ENCODE data around the gene FAM200B.
"Not testable (repeated sequence)": the region's sequence is repeated elsewhere in the genome, so short reads cannot be mapped to it uniquely, and the experiment has no call there.

The FAM200B gene

DNA sequence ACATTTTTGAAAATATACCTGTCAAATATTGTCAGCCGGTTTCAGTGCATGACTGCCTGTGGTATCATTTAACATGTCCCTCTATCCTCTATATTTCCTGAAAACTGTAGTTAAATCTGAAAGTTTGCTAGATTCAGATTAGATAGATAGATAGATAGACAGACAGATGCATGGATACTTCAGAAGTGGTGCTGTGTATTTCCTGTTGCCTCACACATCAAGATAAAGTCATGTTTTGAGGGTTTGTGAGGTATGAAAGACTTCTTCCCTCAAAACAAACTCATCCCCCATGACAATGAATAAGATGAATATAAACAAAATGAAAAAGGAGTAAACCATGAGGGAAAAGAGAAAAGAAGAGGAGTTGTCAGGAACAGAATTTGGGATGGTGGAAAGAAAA lies 15.2 kb downstream of the FAM200B start:
- DNase-seq, result no peak

DNA sequence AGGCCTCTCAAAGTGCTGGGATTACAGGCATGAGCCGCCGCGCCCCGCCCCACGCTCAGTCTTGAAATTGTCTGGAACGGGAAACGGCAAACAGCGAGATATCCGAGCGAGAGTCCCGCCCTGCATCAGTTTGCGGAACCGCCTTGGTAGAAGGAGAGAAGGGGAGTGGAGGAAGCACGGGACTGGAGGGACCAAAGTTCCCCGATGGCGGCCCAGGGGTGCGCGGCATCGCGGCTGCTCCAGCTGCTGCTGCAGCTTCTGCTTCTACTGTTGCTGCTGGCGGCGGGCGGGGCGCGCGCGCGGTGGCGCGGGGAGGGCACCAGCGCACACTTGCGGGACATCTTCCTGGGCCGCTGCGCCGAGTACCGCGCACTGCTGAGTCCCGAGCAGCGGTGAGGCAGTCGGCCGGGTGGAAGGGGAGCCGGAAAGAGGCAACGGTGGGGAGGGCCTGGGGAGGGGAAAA lies 21.3 kb downstream of the FAM200B start, which contains the start of gene BST1:
Gene BST1, plus strand, starts transcription at position 125 of the 463 bp plus-strand sequence. Its CDS starts 80 bp downstream, at position 205.
- DNase-seq, result peak; percentile 26

DNA sequence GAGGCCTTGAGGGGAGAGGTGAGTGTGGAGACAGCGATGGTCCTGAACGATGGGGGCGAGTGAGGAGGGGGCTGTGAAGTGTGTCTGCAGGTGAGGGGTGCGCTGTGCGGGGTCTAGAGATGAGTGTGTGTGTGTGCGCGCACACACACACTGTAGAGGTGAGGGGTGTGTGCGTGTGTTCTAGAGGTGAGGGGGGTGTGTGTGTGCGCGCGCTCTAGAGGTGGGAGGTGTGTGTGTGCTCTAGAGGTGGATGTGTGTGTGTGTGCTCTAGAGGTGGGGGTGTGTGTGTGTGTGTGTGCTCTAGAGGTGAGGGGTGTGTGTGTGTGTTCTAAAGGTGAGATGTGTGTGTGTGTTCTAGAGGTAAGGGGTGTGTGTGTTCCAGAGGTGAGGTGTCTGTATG lies 21.8 kb downstream of the FAM200B start:
- no peak for DNase-seq

DNA sequence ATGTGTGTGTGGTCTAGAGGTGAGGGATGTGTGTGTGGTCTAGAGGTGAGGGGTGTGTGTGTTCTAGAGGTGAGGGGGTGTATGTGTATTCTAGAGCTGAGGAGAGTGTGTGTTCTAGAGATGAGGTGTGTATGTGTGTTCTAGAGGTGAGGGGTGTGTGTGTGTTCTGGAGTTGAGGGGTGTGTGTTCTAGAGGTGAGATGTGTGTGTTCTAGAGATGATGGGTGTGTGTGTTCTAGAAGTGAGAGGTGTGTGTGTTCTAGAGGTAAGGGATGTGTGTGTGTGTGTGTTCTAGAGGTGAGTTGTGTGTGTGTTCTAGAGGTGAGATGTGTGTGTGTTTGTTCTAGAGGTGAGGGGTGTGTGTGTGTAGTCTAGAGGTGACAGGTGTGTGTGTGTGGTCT lies 22.5 kb downstream of the FAM200B start:
- DNase-seq, result no peak

DNA sequence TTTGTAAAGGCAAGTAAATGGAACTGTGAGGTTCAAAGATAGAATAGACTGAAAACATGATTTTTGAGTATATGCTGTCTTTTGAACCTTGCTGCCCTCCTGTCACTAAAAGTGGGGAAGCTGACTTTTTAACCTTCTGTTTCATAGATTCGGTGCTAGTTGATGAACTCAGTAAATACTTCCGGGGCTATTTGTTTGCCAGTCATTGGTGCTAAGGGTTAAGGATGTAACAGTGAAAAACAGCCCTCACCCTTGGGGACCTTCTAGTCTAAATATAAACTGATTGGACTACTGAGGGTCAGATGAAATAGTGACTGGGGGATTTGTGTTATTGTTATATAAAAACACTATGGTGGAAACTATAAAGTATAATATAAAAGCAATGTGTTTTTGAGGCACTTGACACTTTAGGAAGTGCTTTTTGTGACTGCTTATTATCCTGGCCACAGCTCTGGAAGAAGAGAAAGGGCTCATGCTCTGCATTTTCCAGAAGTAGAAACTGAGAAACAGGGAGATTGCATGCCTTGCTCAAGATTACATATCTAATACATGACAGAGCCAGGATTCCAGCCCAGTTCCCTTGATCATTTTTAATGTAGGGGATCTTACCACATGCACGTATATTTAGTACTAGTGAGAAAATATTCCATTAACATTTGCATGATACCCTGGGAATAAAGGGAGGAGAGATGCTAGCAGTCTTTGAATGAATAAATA lies 25.2 kb downstream of the FAM200B start:
- no peak for DNase-seq

DNA sequence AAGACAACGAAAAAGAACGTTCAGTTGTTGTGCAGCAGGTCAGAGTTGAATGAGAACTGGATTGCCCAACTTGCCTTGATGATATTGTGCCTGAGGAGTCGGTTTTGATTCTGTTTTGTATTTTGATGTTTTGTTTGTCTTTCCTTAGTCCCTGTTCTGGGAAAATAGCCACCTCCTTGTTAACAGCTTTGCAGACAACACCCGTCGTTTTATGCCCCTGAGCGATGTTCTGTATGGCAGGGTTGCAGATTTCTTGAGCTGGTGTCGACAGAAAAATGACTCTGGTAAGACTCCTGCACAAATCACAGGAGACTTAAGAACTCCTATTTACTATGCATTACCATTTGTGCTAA lies 25.7 kb downstream of the FAM200B start:
- no peak for DNase-seq

DNA sequence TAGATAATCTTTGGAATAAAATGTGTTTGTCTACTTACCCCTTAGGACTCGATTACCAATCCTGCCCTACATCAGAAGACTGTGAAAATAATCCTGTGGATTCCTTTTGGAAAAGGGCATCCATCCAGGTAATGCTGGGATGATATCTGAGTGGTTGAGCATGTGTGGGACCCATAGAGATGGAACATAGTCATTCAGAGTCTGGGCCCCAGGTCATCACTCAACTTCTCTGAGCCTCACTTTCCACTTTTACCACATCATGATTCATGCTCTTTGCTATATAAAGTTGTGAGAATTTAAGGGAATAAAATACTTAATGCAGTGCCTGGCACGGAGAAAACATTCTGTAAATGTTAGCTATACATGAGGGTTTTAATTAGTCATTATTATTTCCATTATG lies 30.1 kb downstream of the FAM200B start:
- no peak for DNase-seq

DNA sequence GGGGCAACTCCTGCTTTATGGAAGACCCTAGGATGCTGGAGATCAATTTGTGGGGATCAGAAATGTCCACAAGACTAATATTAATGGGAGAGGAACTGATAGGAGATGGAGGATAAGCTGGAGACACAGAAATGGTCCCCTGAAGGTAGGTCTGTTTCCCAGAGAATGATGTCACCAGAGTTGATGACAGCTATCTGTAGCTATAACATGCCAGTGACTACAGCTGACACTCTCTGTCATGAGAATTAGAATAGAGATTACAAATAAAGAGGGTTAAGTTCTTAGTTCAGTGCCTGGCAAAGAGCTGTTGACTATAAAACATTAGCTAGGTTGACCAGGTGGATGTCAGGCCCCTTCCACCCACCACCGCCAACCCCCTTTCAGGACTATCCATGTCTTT lies 30.6 kb downstream of the FAM200B start:
- no peak for DNase-seq

DNA sequence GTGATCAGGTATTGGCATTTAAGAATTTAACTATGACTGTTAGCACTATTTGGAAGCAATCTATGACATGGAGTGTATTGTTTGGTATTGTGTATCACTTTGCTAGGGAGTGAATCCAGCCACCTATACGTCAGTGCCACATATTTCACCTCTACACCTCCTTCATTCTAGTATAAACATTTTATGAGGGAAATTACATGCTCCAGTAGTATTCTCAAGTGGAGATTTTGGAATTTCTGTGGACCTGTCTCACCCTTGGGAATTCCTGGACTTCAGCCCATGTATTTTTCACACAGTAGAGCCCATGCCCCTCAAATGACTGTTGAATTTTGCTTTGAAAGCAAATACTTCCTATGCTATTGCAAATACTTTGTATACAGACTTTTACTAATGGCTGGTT lies 32.5 kb downstream of the FAM200B start:
- no peak for DNase-seq

DNA sequence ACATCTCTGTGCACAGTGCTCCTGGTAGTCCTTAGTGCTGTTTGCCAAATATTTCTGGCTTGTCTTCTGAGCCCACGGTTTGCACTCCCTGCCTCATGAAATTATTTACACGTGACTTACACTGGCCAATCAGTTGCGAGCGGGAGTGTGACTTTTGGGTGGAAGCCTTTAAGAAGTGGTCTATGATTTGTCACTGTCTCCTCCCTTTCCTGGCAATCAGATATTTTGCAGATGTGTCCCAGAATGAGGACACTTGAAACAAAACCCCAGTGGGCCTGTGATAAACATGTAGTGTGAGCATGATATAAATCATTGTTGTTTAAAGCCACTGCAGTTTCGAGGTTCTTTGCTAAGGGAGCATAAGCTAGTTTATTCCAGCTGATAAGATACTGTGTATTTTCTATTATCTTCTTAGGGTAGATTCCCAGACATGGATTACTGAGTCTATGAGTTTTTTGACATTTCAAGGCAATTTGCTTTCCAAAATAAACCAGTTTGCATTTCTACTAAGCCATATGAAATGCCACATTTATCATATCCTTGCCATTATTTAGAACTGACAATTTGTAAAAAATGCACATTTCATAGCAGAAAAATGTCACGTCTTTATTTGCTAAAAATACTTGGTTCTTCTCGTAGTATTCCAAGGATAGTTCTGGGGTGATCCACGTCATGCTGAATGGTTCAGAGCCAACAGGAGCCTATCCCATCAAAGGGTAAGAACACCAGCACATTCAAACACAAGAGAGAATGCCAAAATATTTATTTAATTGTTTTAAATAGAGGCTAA lies 33.2 kb downstream of the FAM200B start:
- DNase-seq, result no peak

DNA sequence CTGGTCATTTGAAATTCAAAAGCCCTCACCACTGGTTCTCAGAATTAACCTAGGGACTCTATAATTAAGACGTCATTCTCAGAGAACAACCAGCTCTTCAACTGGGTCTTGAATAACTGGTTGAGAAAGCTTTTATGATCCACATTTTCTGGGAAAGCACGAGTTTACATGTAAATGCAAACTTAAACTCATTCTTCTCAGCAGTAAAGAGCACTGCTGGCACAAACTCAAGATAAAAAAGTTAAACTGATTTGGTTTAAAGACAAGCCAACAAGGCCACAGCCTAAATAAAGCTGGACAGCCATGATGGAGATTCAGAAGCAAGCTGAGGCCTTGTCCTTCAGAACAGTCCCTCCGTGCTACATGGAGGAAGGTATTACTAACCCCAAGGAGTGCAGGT lies 34.5 kb downstream of the FAM200B start:
- no peak for DNase-seq

DNA sequence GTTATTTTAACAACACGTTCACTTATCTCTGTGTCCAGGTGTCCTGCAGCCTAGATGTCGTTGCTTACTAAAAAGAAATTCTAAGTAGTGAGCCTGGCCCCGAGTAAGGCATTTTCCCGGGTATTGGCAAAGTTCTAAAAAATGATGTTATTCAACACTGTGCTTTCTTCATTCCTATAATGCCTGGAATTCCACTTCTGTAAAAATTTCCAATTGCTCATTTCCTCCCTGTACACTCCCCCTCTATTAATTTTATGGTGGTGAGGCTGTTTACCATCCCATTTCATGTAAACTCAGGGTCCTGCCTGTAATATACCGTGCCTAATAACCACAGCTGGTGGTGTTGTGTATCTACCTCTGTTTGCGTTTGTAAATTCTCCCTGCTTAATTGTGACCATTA lies 35.5 kb downstream of the FAM200B start:
- DNase-seq, result no peak

DNA sequence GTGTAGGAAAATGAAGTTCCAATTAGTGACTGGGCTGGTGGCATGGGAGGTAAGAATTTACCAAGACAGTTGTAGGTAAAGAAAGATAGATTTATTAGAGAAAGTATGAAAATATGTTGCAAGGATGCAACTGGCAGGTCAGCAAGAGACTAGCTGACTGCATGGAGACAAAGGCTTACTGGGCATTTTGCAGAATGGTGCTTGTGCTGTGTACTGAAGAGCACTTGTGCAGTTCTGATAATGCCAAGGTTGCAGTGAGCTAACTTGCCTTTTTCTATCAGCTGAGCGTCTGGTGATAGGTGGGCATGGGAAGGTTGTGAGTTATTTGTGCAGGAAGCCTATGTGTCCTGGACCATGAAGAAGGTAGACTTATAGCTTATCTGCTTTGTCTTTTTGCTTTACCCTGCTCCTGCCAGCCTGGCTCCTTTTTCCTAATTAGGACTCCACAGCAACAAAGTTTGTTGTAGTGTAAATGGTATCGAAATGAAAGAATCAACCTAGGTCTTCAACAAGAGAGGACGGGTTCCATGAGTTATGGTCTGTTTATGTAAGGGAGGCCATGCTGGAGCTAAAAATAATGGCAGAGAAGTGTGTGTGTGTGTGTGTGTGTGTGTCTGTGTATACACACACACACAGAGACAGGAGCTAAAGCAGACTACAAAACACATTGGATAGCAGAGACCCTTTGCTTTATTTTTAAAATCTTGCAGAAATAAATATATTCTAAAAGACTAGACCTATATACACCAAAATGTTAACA lies 36.2 kb downstream of the FAM200B start:
- DNase-seq, result no peak

DNA sequence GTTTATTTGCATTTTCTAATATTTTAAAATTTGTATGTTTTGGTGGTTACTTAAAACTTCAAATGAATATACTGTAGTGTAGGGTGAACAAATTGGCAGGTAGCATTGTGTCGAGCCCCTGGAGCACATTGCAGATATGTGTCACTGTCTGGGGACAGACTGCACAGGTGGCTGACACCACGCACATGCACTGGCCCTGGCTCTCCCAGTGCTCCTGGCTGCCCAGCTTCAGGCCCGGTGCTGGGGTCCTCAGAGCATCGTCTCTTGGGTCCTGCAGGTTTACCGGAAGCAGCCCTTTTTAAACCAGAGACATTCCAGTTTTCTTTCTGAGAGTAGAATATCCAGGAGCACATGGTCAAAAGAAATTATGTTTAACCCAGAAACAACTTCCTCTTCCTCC lies 36.8 kb downstream of the FAM200B start:
- no peak for DNase-seq

DNA sequence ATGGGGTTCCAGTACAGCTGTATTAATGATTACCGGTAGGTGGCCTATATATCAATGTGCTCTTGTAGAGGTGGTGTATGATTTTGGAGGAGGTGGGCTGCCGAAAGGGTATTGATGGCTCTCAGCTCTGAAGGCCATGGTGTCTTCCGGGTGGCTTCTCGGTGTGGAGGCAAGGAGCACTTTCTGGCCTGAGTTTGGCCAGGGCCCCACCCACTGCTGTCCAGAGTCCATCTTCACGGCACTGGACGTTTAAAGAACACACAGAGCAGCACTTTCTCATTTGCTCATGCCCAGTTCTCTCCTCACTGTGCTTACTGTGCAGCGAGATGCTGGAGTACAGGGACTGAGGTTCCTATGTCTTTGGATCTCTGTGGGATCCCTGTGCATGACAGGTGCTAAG lies 37.3 kb downstream of the FAM200B start:
- no peak for DNase-seq

DNA sequence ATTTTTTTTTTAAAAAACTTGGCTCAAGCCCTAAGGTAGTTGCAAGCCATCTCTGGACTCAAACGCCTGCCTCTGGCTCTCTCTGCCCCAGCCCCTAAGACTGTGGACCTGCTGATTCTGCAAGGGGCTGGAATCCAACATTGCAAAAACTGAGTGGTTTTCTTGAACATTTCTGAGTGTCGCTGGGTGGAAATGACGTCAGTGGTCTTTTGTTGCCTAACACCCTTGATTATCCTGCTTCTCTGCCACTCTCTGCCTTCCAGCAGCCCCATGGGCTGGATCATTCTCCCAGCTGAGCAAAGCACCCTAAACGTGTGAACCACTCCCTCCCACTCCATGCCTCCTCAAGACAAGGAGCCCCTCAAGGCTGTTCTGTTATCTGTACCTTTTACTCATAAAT lies 37.9 kb downstream of the FAM200B start:
- no peak for DNase-seq

DNA sequence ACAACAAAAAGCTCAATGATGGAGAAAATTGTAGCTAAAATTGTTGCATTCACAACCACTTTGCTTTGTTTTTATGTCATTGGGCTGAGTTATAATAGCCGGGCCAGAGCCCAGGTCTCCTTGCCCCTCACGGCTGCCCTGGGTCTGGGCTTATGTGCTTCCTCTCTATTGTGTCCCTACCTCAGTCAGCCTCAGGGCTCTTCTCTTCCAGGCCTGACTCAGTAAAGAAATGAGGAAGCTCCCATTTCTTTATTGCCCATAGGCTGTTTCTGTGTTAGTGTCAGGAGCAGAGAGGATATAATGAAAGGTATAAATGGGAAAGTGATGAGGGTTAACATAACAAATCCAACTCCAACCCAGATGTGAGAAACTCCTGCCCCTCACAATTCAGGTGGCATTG lies 39.2 kb downstream of the FAM200B start:
- no peak for DNase-seq

DNA sequence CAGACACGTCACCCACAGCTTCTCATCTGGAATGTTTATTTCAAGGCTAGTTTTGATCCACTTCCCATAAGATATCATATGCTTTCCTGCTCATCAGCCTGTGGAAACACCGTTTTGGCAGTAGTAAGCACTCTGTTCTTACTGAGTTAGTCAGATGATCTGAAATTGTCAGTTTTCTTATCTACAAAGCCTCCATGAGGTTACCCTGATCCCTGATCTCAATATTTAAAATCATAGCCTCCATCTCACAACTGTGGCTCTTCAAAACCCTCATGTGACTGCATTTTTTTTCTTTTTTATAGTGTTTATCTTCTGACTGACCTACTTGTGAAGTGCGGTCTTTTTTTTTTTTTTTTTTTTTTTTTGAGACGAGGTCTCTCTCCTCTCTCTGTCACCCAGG lies 44.0 kb downstream of the FAM200B start:
- no peak for DNase-seq

DNA sequence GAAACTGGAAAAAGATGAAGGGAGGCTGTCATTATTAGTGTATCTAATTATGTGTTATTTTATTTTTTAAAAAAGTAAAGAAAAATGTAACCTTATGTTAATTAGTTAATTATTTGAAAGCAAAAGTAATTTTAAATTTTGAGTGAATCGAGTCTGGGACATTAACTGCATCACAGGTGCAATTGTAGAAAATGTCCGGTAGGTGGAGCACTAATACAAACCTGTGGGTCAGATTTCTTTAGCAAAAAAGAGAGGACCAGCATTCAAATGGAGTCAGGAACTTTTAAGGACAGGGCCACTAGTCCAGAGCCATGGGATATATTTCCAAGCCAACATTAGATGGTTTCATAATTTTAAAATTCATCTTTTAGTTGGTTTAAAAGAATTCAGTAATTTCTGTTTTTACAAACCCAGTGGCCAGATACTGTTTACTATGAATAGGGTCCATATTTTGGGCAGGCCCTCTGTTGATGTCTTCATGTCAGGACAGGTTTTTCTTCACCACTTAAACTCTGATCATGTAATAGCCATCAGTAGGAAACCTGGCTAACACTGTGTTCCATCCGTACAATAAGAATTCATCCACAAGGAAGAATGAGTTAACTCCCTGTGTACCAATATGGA lies 48.4 kb downstream of the FAM200B start:
- DNase-seq, result no peak

DNA sequence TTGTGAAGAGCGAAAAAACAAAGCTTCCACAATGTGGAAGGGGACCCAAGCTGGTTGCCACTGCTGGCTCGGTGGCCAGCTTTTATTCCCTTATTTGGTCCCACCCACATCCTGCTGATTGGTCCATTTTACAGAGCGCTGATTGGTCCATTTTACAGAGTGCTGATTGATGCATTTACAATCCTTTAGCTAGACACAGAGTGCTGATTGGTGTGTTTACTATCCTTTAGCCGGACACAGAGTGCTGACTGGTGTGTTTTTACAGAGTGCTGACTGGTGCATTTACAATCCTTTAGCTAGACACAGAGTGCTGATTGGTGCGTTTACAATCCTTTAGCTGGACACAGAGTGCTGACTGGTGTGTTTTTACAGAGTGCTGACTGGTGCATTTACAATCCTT lies 51.4 kb downstream of the FAM200B start:
- DNase-seq, result not testable (repeated sequence)

DNA sequence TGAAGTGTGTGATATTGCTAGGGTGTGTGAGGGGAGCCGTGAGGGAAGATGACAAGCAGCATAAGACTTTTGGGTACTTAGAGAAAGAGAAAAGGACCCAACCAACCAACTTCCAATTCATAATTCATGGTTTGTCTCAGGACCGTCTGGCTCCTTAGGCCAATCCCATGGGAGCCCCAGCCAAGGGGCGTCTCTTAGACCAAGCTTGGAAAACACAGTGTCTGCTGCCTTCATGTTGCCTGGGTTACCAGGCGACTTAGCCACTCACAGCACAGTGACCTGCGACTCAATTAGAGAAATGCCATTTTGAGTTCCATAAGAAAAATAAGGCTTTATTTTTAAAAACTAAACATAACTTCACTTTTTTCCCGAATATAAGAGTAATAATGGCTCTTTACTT lies 53.9 kb downstream of the FAM200B start:
- DNase-seq, result no peak

DNA sequence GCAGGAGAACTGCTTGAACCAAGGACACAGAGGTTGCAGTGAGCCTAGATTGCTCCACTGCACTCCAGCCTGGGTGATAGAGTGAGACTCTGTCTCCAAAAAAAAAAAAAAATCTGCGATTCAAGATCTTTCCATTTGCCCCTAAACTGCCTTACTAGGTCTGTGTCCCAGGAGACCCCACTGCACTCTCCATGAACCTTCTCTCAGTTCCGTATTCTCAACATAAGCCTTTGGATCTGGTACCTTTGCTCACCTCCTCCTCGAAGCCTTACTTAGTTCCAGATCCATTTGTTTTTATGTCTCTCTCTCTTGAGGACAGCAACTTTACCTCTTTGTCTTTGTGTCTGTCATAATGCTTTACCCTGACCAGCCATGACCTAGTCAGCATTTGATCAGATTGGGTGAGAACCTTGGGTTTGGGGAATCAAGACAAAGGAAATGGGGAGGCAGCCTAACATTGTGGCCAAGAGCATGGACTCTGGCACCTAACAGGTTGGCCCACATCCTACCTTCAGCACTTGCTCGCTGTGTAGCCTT lies 55.0 kb downstream of the FAM200B start:
- no peak for DNase-seq

DNA sequence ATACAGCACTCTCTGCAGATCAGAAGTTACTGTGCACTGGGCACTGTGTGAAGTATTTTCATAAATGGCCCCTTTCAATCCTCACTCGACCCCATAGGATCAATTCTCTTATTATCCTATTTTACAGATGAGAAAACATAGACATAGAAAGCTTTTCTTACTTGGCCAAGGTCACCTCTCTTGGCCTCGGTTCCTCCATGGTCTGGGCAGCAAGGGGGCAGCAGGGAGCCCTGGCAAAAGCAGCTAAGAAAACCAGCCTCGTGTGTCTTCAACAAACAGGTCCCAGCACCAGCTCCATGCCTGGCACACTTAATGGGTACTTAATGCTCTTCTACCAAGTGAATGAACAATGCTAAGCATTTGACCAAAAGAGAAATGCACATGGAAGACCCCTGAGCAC lies 55.6 kb downstream of the FAM200B start:
- DNase-seq, result no peak

Measured in stimulated activated naive CD4-positive, alpha-beta T cell treated with Interleukin-2 at 50 U/mL for 16 hours (primary cell).